Bronchial epithelial cell (primary cell): Measurements from ENCODE around the gene ITPK1. TPM values are rescaled to one million over a fixed set of nuclear protein-coding genes. Genes with fewer than 3 reads are reported as not detected.
A peak's percentile ranks its signal among the peaks of the same experiment; 100 is the strongest.

Source experiments
- DNase-seq: peaks from one replicate; pipeline ENCODE4 v3.0.0-alpha.2; 2010; ENCODE audit warnings: low read depth
- FAIRE-seq: peaks from 2 replicates; lab custom pipeline; 2011; peaks lifted over from hg19 to GRCh38; lab: Jason Lieb, UNC
- H3K27me3 ChIP-seq: 2 replicates; pipeline ENCODE4 v1.5.1; 2011; ENCODE audit warnings: low read length; ENCODE audit not compliant: control insufficient read depth, insufficient read depth
- H3K36me3 ChIP-seq: 2 replicates; pipeline ENCODE4 v1.5.1; 2011; ENCODE audit warnings: low read length; ENCODE audit not compliant: control insufficient read depth, insufficient read depth
- H3K4me3 ChIP-seq: 2 replicates; pipeline ENCODE4 v1.5.1; 2011; ENCODE audit warnings: mild to moderate bottlenecking, low read depth, low read length, control low read depth
- CTCF ChIP-seq: IDR thresholded peaks from 2 replicates; pipeline ENCODE4 v1.5.1; 2011; ENCODE audit warnings: mild to moderate bottlenecking, moderate library complexity, low read length, control low read depth, inconsistent platforms; ENCODE audit not compliant: insufficient read depth, severe bottlenecking
- total RNA-seq: library from RNA; depleted of rRNA; stranded (reverse); fragments of >200 nt; gene quantifications from 2 replicates; pipeline ENCODE4 v1.2.1, GENCODE V29; 2014

ITPK1 gene
- total RNA-seq, 1 donor from 2014 or later, result 39.8 TPM

GRCh38 chr14:93044121-93044520 is 71.6 kb downstream of the ITPK1 start:
- peaks cover 1% of the 10 kb centered on the region for H3K36me3 ChIP-seq
- H3K4me3 ChIP-seq, result no peak overlapping the region
- FAIRE-seq (peak; percentile 85), DNase-seq (peak; percentile 85)
- H3K27me3 ChIP-seq, result no peaks in the 10 kb centered on the region
- TF ChIP-seq CTCF, result no peak

GRCh38 chr14:93042968-93043940 is 72.5 kb downstream of the ITPK1 start:
- peak; percentile 98 for FAIRE-seq
- peak; percentile 97 for DNase-seq

GRCh38 chr14:93041830-93042229 is 73.9 kb downstream of the ITPK1 start:
- DNase-seq, result no peak
- no peak overlapping the region for H3K4me3 ChIP-seq
- FAIRE-seq, result no peak
- H3K27me3 ChIP-seq, result no peaks in the 10 kb centered on the region
- no peak for TF ChIP-seq CTCF
- H3K36me3 ChIP-seq, result no peaks in the 10 kb centered on the region

More at GRCh38 chr14:93042968-93043940, 72.5 kb downstream of the ITPK1 start:
- Histone ChIP-seq H3K4me3 (no peak overlapping the region), H3K27me3 (no peaks in the 10 kb centered on the region), H3K36me3 (peaks cover 1% of the 10 kb centered on the region)
- TF ChIP-seq CTCF, result no peak

- no peak for DNase-seq
- H3K36me3 ChIP-seq, result no peaks in the 10 kb centered on the region
- FAIRE-seq, result peak; percentile 28
- TF ChIP-seq CTCF, result no peak
- H3K4me3 ChIP-seq, result no peak overlapping the region
- no peaks in the 10 kb centered on the region for H3K27me3 ChIP-seq
These were observed 74.7 kb downstream of the ITPK1 start for GRCh38 chr14:93040982-93041381.

GRCh38 chr14:93040443-93040842 is 75.3 kb downstream of the ITPK1 start:
- TF ChIP-seq CTCF, result no peak
- Histone ChIP-seq H3K4me3 (no peak overlapping the region), H3K27me3 (no peaks in the 10 kb centered on the region), H3K36me3 (no peaks in the 10 kb centered on the region)
- DNase-seq, result no peak
- no peak for FAIRE-seq
